Liver (tissue), 9 donors: ENCODE data around the gene MUC6. TPM values are rescaled to one million over a fixed set of nuclear protein-coding genes. Genes with fewer than 3 reads are reported as not detected.

Source experiments
- DNase-seq: peaks from one replicate; pipeline ENCODE4 v3.0.0-alpha.2; 2017; ENCODE audit warnings: low spot score
- H3K27ac ChIP-seq, 2 donors: one replicate each; pipeline ENCODE4 v1.7.0; 2013; ENCODE audit warnings: inconsistent platforms in 2 of 2, low read length in 2 of 2, control low read depth in 1 of 2, low read depth in 1 of 2, mild to moderate bottlenecking in 1 of 2
- H3K27me3 ChIP-seq, 4 donors: one replicate each; pipeline versions ENCODE4 v1.6.1 to v1.7.0; 2013; ENCODE audit warnings: low read length in 3 of 4, inconsistent platforms in 1 of 4, mild to moderate bottlenecking in 1 of 4, moderate library complexity in 1 of 4; ENCODE audit not compliant: control insufficient read depth in 4 of 4, insufficient read depth in 4 of 4
- H3K36me3 ChIP-seq, 4 donors: one replicate each; pipeline versions ENCODE4 v1.6.1 to v1.7.0; 2013; ENCODE audit warnings: low read length in 3 of 4, mild to moderate bottlenecking in 3 of 4, low read depth in 1 of 4, moderate library complexity in 1 of 4; ENCODE audit not compliant: control insufficient read depth in 4 of 4, insufficient read depth in 3 of 4
- H3K4me1 ChIP-seq, 4 donors: one replicate each; pipeline versions ENCODE4 v1.6.1 to v1.7.0; 2013; ENCODE audit warnings: low read length in 3 of 4, mild to moderate bottlenecking in 3 of 4, moderate library complexity in 1 of 4; ENCODE audit not compliant: control insufficient read depth in 4 of 4, insufficient read depth in 4 of 4
- H3K4me3 ChIP-seq, 3 donors: one replicate each; pipeline versions ENCODE4 v1.6.1 to v1.7.0; 2013; ENCODE audit warnings: low read length in 3 of 3, control low read depth in 1 of 3, low read depth in 1 of 3, mild to moderate bottlenecking in 1 of 3
- H3K9ac ChIP-seq, 2 donors: one replicate each; pipeline ENCODE4 v1.7.0; 2013; ENCODE audit warnings: low read length in 2 of 2, mild to moderate bottlenecking in 2 of 2, moderate library complexity in 2 of 2, control low read depth in 1 of 2, low read depth in 1 of 2
- H3K9me3 ChIP-seq, 4 donors: one replicate each; pipeline versions ENCODE4 v1.6.1 to v1.7.0; 2013; ENCODE audit warnings: low read length in 3 of 4; ENCODE audit not compliant: control insufficient read depth in 4 of 4
- ATF3 ChIP-seq: IDR thresholded peaks from 2 replicates; pipeline ENCODE4 v1.6.1; 2016; ENCODE audit warnings: antibody characterized with exemption
- CTCF ChIP-seq: fragments of 150-350 bp; IDR thresholded peaks from 2 replicates; pipeline ENCODE4 v1.5.1; 2017; ENCODE audit warnings: improper control_type of control experiment, low read depth, low read length; ENCODE audit not compliant: missing input control
- EGR1 ChIP-seq, 2 donors: IDR thresholded peaks; 2 replicates each; pipeline ENCODE4 v1.6.1; 2016 to 2018; ENCODE audit warnings: antibody characterized with exemption in 2 of 2, low read depth in 2 of 2
- FOXA1 ChIP-seq: IDR thresholded peaks from 2 replicates; pipeline ENCODE4 v1.6.1; 2016; ENCODE audit warnings: antibody characterized with exemption
- HNF4A ChIP-seq, 2 donors: conservative IDR thresholded peaks; 2 replicates each; pipeline ENCODE4 v1.6.1; 2016; ENCODE audit warnings: antibody characterized with exemption in 2 of 2, mild to moderate bottlenecking in 2 of 2
- HNF4G ChIP-seq: IDR thresholded peaks from 2 replicates; pipeline ENCODE4 v1.6.1; 2016; ENCODE audit warnings: antibody characterized with exemption
- JUND ChIP-seq, 2 donors: IDR thresholded peaks; 2 replicates each; pipeline ENCODE4 v1.6.1; 2016; ENCODE audit warnings: antibody characterized with exemption in 2 of 2
- NR2F2 ChIP-seq: IDR thresholded peaks from 2 replicates; pipeline ENCODE4 v1.6.1; 2016; ENCODE audit warnings: antibody characterized with exemption
- RAD21 ChIP-seq, 2 donors: IDR thresholded peaks; 2 replicates each; pipeline ENCODE4 v1.6.1; 2016; ENCODE audit warnings: antibody characterized with exemption in 2 of 2, mild to moderate bottlenecking in 2 of 2
- REST ChIP-seq: IDR thresholded peaks from 2 replicates; pipeline ENCODE4 v1.6.1; 2016; ENCODE audit warnings: antibody characterized with exemption, mild to moderate bottlenecking
- SP1 ChIP-seq: IDR thresholded peaks from 2 replicates; pipeline ENCODE4 v1.6.1; 2018; ENCODE audit warnings: antibody characterized with exemption, mild to moderate bottlenecking
- TAF1 ChIP-seq: conservative IDR thresholded peaks from 2 replicates; pipeline ENCODE4 v1.6.1; 2016; ENCODE audit warnings: antibody characterized with exemption, mild to moderate bottlenecking
- YY1 ChIP-seq: IDR thresholded peaks from 2 replicates; pipeline ENCODE4 v1.6.1; 2016; ENCODE audit warnings: antibody characterized with exemption, mild to moderate bottlenecking
- ZBTB33 ChIP-seq: IDR thresholded peaks from 2 replicates; pipeline ENCODE4 v1.6.1; 2016; ENCODE audit warnings: antibody characterized with exemption
- WGBS: extraction: QIAGEN DNeasy Blood & Tissue Kit; methylation state at CpG from one replicate; pipeline ENCODE4 v1.1.7; 2013; 5-methylcytosine and 5-hydroxymethylcytosine counted together
- polyA plus RNA-seq, 2 donors: library from polyadenylated mRNA; stranded (reverse) in 1 of 2; unstranded in 1 of 2; fragments of 200-250 nt in 1 of 2; fragments of >200 nt in 1 of 2; fragmentation: Nextera tagmentation in 1 of 2; extraction: Ambion mirVana in 1 of 2; gene quantifications; one replicate each; pipeline versions ENCODE4 v1.2.1 to v1.2.3, GENCODE V29; 2013 to 2015
- total RNA-seq, 2 donors: library from RNA; depleted of rRNA; stranded (reverse); fragments of >200 nt; gene quantifications; one replicate each; pipeline ENCODE4 v1.2.3, GENCODE V29; 2014
- donor health status: healthy.
- donor health status: healthy.
- donor health status: healthy.
- donor health status: healthy.
- donor health status: healthy.

Gene MUC6
- total and polyA plus RNA-seq, 4 donors: 0.05 to 0.54 (median 0.18) TPM

GRCh38 chr11:986270-986951, 50.1 kb downstream of the MUC6 start:
- DNase-seq: no peak
- H3K9ac ChIP-seq: no peak overlapping the region
- H3K36me3 ChIP-seq: peaks cover 42 to 70% (median 45%) of the 10 kb centered on the region in 4 donors
- no peak for TF ChIP-seq TAF1
- no peak for TF ChIP-seq NR2F2
- no peak for TF ChIP-seq HNF4G
- no peak for TF ChIP-seq FOXA1
- no peak for TF ChIP-seq SP1
- no peak for TF ChIP-seq EGR1 (IDR thresholded peaks at IDR 0.05; ENCODE audit: low read depth in 2 of 2)
- no peak for TF ChIP-seq JUND (IDR thresholded peaks at IDR 0.05)
- TF ChIP-seq ZBTB33: no peak
- TF ChIP-seq RAD21 (IDR thresholded peaks at IDR 0.05): no peak
- no peak for TF ChIP-seq HNF4A (conservative IDR thresholded peaks at IDR 0.05)
- no peak overlapping the region for H3K27ac ChIP-seq
- H3K27me3 ChIP-seq: no peaks in the 10 kb centered on the region
- WGBS: 91% methylated on average over 28 of the region's 28 CpGs
- H3K4me1 ChIP-seq: no peaks in the 10 kb centered on the region
- no peaks in the 10 kb centered on the region for H3K9me3 ChIP-seq
- H3K4me3 ChIP-seq: no peak overlapping the region

- H3K9ac ChIP-seq: no peak overlapping the region
- H3K4me3 ChIP-seq: no peak overlapping the region
- H3K27me3 ChIP-seq: no peaks in the 10 kb centered on the region
- H3K27ac ChIP-seq: no peak overlapping the region
- DNase-seq: no peak
- no peaks in the 10 kb centered on the region for H3K9me3 ChIP-seq
- H3K4me1 ChIP-seq: no peaks in the 10 kb centered on the region
- H3K36me3 ChIP-seq: peaks cover 43 to 75% (median 49%) of the 10 kb centered on the region in 4 donors
- WGBS: 97% methylated on average over 20 of the region's 20 CpGs
- TF ChIP-seq NR2F2 (no peak), TAF1 (no peak), YY1 (no peak), JUND (IDR thresholded peaks at IDR 0.05) (no peak), REST (no peak), CTCF (no peak), ATF3 (no peak), HNF4A (conservative IDR thresholded peaks at IDR 0.05) (no peak)
Observed at GRCh38 chr11:985848-986247, 50.7 kb downstream of the MUC6 start.
